ENCODE data around the gene CACYBP.

Gene CACYBP

GRCh38 chr1:174989536-174990220 lies 10.1 kb upstream of the CACYBP start:
- DNase-seq (ENCODE audit: extremely low read depth, insufficient read length) = no peak
- Histone ChIP-seq H3K36me3 (ENCODE audit: control insufficient read depth, insufficient read depth, low read length) (peaks cover 4% of the 10 kb centered on the region), H3K4me3 (replicated peaks; ENCODE audit: low read depth, low read length) (no peak overlapping the region)

GRCh38 chr1:174990382-174990999 lies 9.3 kb upstream of the CACYBP start:
- Histone ChIP-seq H3K36me3 (ENCODE audit: control insufficient read depth, insufficient read depth, low read length) (peaks cover 4% of the 10 kb centered on the region), H3K27me3 (replicated peaks; ENCODE audit: control insufficient read depth, insufficient read depth, low read length) (no peaks in the 10 kb centered on the region), H3K4me3 (replicated peaks; ENCODE audit: low read depth, low read length) (peak overlapping the region; percentile 44)
- no peak for TF ChIP-seq CTCF (IDR thresholded peaks at IDR 0.05; ENCODE audit: insufficient read depth, low read length, poor library complexity, severe bottlenecking)
- DNase-seq (ENCODE audit: extremely low read depth, insufficient read length) = no peak

More at GRCh38 chr1:174989536-174990220, 10.1 kb upstream of the CACYBP start:
- no peaks in the 10 kb centered on the region for H3K27me3 ChIP-seq (replicated peaks; ENCODE audit: control insufficient read depth, insufficient read depth, low read length)
- TF ChIP-seq CTCF (IDR thresholded peaks at IDR 0.05; ENCODE audit: insufficient read depth, low read length, poor library complexity, severe bottlenecking) = no peak

GRCh38 chr1:174991473-174991872 lies 8.3 kb upstream of the CACYBP start:
- H3K36me3 ChIP-seq (ENCODE audit: control insufficient read depth, insufficient read depth, low read length) = peaks cover 4% of the 10 kb centered on the region
- no peak for TF ChIP-seq CTCF (IDR thresholded peaks at IDR 0.05; ENCODE audit: insufficient read depth, low read length, poor library complexity, severe bottlenecking)
- no peak overlapping the region for H3K4me3 ChIP-seq (replicated peaks; ENCODE audit: low read depth, low read length)
- H3K27me3 ChIP-seq (replicated peaks; ENCODE audit: control insufficient read depth, insufficient read depth, low read length) = no peaks in the 10 kb centered on the region
- no peak for DNase-seq (ENCODE audit: extremely low read depth, insufficient read length)

GRCh38 chr1:174995121-174995520 lies 4.6 kb upstream of the CACYBP start:
- Histone ChIP-seq H3K4me3 (replicated peaks; ENCODE audit: low read depth, low read length) (no peak overlapping the region), H3K27me3 (replicated peaks; ENCODE audit: control insufficient read depth, insufficient read depth, low read length) (no peaks in the 10 kb centered on the region), H3K36me3 (ENCODE audit: control insufficient read depth, insufficient read depth, low read length) (peaks cover 1% of the 10 kb centered on the region)
- TF ChIP-seq CTCF (IDR thresholded peaks at IDR 0.05; ENCODE audit: insufficient read depth, low read length, poor library complexity, severe bottlenecking) = no peak
- DNase-seq (ENCODE audit: extremely low read depth, insufficient read length) = no peak

GRCh38 chr1:174995916-174996315 lies 3.8 kb upstream of the CACYBP start:
- no peak for TF ChIP-seq CTCF (IDR thresholded peaks at IDR 0.05; ENCODE audit: insufficient read depth, low read length, poor library complexity, severe bottlenecking)
- H3K4me3 ChIP-seq (replicated peaks; ENCODE audit: low read depth, low read length) = no peak overlapping the region
- H3K36me3 ChIP-seq (ENCODE audit: control insufficient read depth, insufficient read depth, low read length) = peaks cover 1% of the 10 kb centered on the region
- H3K27me3 ChIP-seq (replicated peaks; ENCODE audit: control insufficient read depth, insufficient read depth, low read length) = no peaks in the 10 kb centered on the region
- DNase-seq (ENCODE audit: extremely low read depth, insufficient read length) = no peak
